HEK293T (cell line): ENCODE results near the gene SUN5.

Experiments
- CTCF ChIA-PET: fragments of 350-600 bp; formaldehyde crosslinking; extraction: SDS; loops from one replicate; lab custom pipeline; 2021; ENCODE audit warnings: antibody characterized with exemption, inconsistent platforms; lab: Yijun Ruan, JAX
- POLR2A ChIA-PET: fragments of 350-600 bp; formaldehyde crosslinking; extraction: SDS; loops from one replicate; lab custom pipeline; 2020; ENCODE audit warnings: antibody characterized with exemption, inconsistent platforms; lab: Yijun Ruan, JAX
- DNase-seq: peaks from one replicate; pipeline ENCODE4 v3.0.0; 2012; ENCODE audit warnings: mixed read lengths; ENCODE audit errors: extremely low spot score
- ARNT ChIP-seq: fragments of 450-650 bp; IDR thresholded peaks from 2 replicates; pipeline ENCODE4 v1.6.1; 2017; ENCODE audit warnings: mild to moderate bottlenecking
- BHLHE40 ChIP-seq: fragments of 450-650 bp; IDR thresholded peaks from 2 replicates; pipeline ENCODE4 v1.6.1; 2016; ENCODE audit warnings: mild to moderate bottlenecking, moderate library complexity, borderline replicate concordance
- CTBP1 ChIP-seq: fragments of 450-650 bp; IDR thresholded peaks from 2 replicates; pipeline ENCODE4 v1.6.1; 2016; ENCODE audit warnings: borderline replicate concordance
- ELF4 ChIP-seq: fragments of 450-650 bp; IDR thresholded peaks from 2 replicates; pipeline ENCODE4 v1.6.1; 2017; ENCODE audit warnings: antibody characterized with exemption
- FOXA1 ChIP-seq: fragments of 450-650 bp; IDR thresholded peaks from 2 replicates; pipeline ENCODE4 v1.6.1; 2016; ENCODE audit warnings: mild to moderate bottlenecking
- FOXK2 ChIP-seq: fragments of 450-650 bp; IDR thresholded peaks from 2 replicates; pipeline ENCODE4 v1.6.1; 2016; ENCODE audit warnings: mild to moderate bottlenecking
- FOXM1 ChIP-seq: fragments of 450-650 bp; IDR thresholded peaks from 2 replicates; pipeline ENCODE4 v1.6.1; 2017; ENCODE audit warnings: mild to moderate bottlenecking, borderline replicate concordance
- HDGF ChIP-seq: fragments of 450-650 bp; IDR thresholded peaks from 2 replicates; pipeline ENCODE4 v1.6.1; 2017; ENCODE audit warnings: antibody characterized with exemption, borderline replicate concordance
- L3MBTL2 ChIP-seq: fragments of 450-650 bp; conservative IDR thresholded peaks from 2 replicates; pipeline ENCODE4 v1.6.1; 2016; ENCODE audit warnings: mild to moderate bottlenecking
- LEF1 ChIP-seq: fragments of 450-650 bp; IDR thresholded peaks from 2 replicates; pipeline ENCODE4 v1.6.1; 2017; ENCODE audit warnings: mild to moderate bottlenecking, borderline replicate concordance
- NFRKB ChIP-seq: fragments of 450-650 bp; IDR thresholded peaks from 2 replicates; pipeline ENCODE4 v1.6.1; 2016; ENCODE audit warnings: mild to moderate bottlenecking, moderate library complexity
- PKNOX1 ChIP-seq: fragments of 450-650 bp; IDR thresholded peaks from 2 replicates; pipeline ENCODE4 v1.6.1; 2016
- SP1 ChIP-seq: fragments of 450-650 bp; IDR thresholded peaks from 2 replicates; pipeline ENCODE4 v1.6.1; 2017
- SUZ12 ChIP-seq: fragments of 450-650 bp; IDR thresholded peaks from 2 replicates; pipeline ENCODE4 v1.6.1; 2016; ENCODE audit warnings: mild to moderate bottlenecking
- TARDBP ChIP-seq: fragments of 450-650 bp; IDR thresholded peaks from 2 replicates; pipeline ENCODE4 v1.6.1; 2016
- ZNF384 ChIP-seq: fragments of 450-650 bp; IDR thresholded peaks from 2 replicates; pipeline ENCODE4 v1.6.1; 2016

SUN5 gene

GRCh38 chr20:33034115-33034514, 29.9 kb upstream of the SUN5 start:
- ChIA-PET CTCF (no interaction called here), POLR2A (no interaction called here)
- DNase-seq: no peak
- TF ChIP-seq HDGF (no peak), FOXA1 (no peak), BHLHE40 (no peak), LEF1 (no peak), SUZ12 (no peak), NFRKB (no peak), ZNF384 (no peak), CTBP1 (no peak), SP1 (no peak)

- ChIA-PET CTCF (no interaction called here), POLR2A (no interaction called here)
- DNase-seq: no peak
- TF ChIP-seq FOXK2 (no peak), FOXA1 (no peak), L3MBTL2 (no peak), FOXM1 (no peak), SUZ12 (no peak), SP1 (no peak), ELF4 (no peak), CTBP1 (no peak), PKNOX1 (no peak), LEF1 (no peak), ZNF384 (no peak), HDGF (no peak), NFRKB (no peak), BHLHE40 (no peak), TARDBP (no peak), ARNT (no peak)
Observed at GRCh38 chr20:33033381-33033780, 29.1 kb upstream of the SUN5 start.

GRCh38 chr20:33032555-33032954, 28.3 kb upstream of the SUN5 start:
- ChIA-PET CTCF (no interaction called here), POLR2A (no interaction called here)
- DNase-seq: no peak
- TF ChIP-seq ELF4: no peak
- TF ChIP-seq NFRKB: no peak
- no peak for TF ChIP-seq HDGF
- no peak for TF ChIP-seq CTBP1
- no peak for TF ChIP-seq FOXK2
- TF ChIP-seq FOXA1: no peak
- TF ChIP-seq L3MBTL2: no peak
- TF ChIP-seq FOXM1: no peak
- TF ChIP-seq LEF1: no peak
- no peak for TF ChIP-seq SUZ12
- TF ChIP-seq ZNF384: no peak
- no peak for TF ChIP-seq PKNOX1
- TF ChIP-seq TARDBP: no peak
- no peak for TF ChIP-seq SP1
- TF ChIP-seq ARNT: no peak
- no peak for TF ChIP-seq BHLHE40

GRCh38 chr20:33031531-33031930, 27.3 kb upstream of the SUN5 start, which contains the start of gene BPIFB6:
TSS of gene BPIFB6 (plus strand) at chr20:33031648. CDS start at chr20:33031648, 0 bp downstream.
- no peak for DNase-seq
- POLR2A ChIA-PET: no interaction called here
- CTCF ChIA-PET: no interaction called here
- TF ChIP-seq FOXM1: no peak
- no peak for TF ChIP-seq NFRKB
- TF ChIP-seq HDGF: no peak
- TF ChIP-seq L3MBTL2: no peak
- TF ChIP-seq ZNF384: no peak
- no peak for TF ChIP-seq ARNT
- TF ChIP-seq SUZ12: no peak
- no peak for TF ChIP-seq LEF1
- no peak for TF ChIP-seq FOXA1
- no peak for TF ChIP-seq SP1
- TF ChIP-seq TARDBP: no peak
- no peak for TF ChIP-seq ELF4
- TF ChIP-seq FOXK2: no peak
- TF ChIP-seq BHLHE40: no peak
- no peak for TF ChIP-seq CTBP1
- no peak for TF ChIP-seq PKNOX1

GRCh38 chr20:33030569-33030968, 26.3 kb upstream of the SUN5 start:
- no peak for TF ChIP-seq PKNOX1
- TF ChIP-seq SUZ12: no peak
- TF ChIP-seq FOXM1: no peak
- TF ChIP-seq TARDBP: no peak
- no peak for TF ChIP-seq HDGF
- TF ChIP-seq ZNF384: no peak
- TF ChIP-seq BHLHE40: no peak
- no peak for TF ChIP-seq L3MBTL2
- no peak for TF ChIP-seq ARNT
- TF ChIP-seq FOXA1: no peak
- TF ChIP-seq CTBP1: no peak
- TF ChIP-seq LEF1: no peak
- TF ChIP-seq ELF4: no peak
- no peak for TF ChIP-seq SP1
- ChIA-PET POLR2A (no interaction called here), CTCF (interaction anchor here (0.6 kb wide), 1 partner anchor 11 kb away, joined by 5 read pairs; no protein-coding TSS in a partner anchor)
- DNase-seq: no peak
